ENCODE results near the gene APOBEC3C. TPM values are rescaled to one million over a fixed set of nuclear protein-coding genes. Genes with fewer than 3 reads are reported as not detected.
A peak's percentile ranks its signal among the peaks of the same experiment; 100 is the strongest.

APOBEC3C gene
- total RNA-seq, 2 experiments from 2014 or later = 82.2 to 82.6 TPM

GRCh38 chr22:38971791-38972190 lies 42.3 kb upstream of the APOBEC3C start:
- Mint-ChIP-seq H3K9me3 (peaks cover 1% of the 10 kb centered on the region), H3K4me1 (ENCODE audit: low read depth) (peaks cover 1% of the 10 kb centered on the region), H3K4me3 (no peak overlapping the region), H3K27ac (no peak overlapping the region), H3K27me3 (peaks cover 18% of the 10 kb centered on the region), H3K36me3 (ENCODE audit: low read depth) (no peaks in the 10 kb centered on the region)
- no peak for TF ChIP-seq CTCF (IDR thresholded peaks at IDR 0.05)
- ChIA-PET CTCF (interaction anchor here (1.1 to 6.3 kb wide), 3 partner anchors 32 to 102 kb away, joined by 3 to 36 read pairs (median 6); no protein-coding TSS in a partner anchor), POLR2A (interaction anchor here (0.7 to 0.9 kb wide), 2 partner anchors 12 to 30 kb away, joined by 3 read pairs; no protein-coding TSS in a partner anchor)
- ATAC-seq = no peak
- intact Hi-C loops (cut with micrococcal nuclease) = no loop called here
- DNase-seq = no peak

GRCh38 chr22:38972558-38972957 lies 41.5 kb upstream of the APOBEC3C start:
- peaks cover 17% of the 10 kb centered on the region for H3K27me3 Mint-ChIP-seq
- no peak overlapping the region for H3K27ac Mint-ChIP-seq
- CTCF ChIA-PET = interaction anchor here (1.9 to 6.3 kb wide), 3 partner anchors 10 to 103 kb away, joined by 10 to 36 read pairs (median 16); partner anchors contain the start of gene APOBEC3B
- peaks cover 3% of the 10 kb centered on the region for H3K4me1 Mint-ChIP-seq (ENCODE audit: low read depth)
- POLR2A ChIA-PET = no interaction called here
- TF ChIP-seq CTCF (IDR thresholded peaks at IDR 0.05) = no peak
- DNase-seq = no peak
- peaks cover 6% of the 10 kb centered on the region for H3K9me3 Mint-ChIP-seq
- no peak for ATAC-seq
- no peak overlapping the region for H3K4me3 Mint-ChIP-seq
- intact Hi-C loops (cut with micrococcal nuclease) = no loop called here
- no peaks in the 10 kb centered on the region for H3K36me3 Mint-ChIP-seq (ENCODE audit: low read depth)

- H3K9me3 Mint-ChIP-seq = peaks cover 6% of the 10 kb centered on the region
- no peaks in the 10 kb centered on the region for H3K36me3 Mint-ChIP-seq (ENCODE audit: low read depth)
- peak; percentile 97 for ATAC-seq
- peak; percentile 77 for DNase-seq
- TF ChIP-seq CTCF (IDR thresholded peaks at IDR 0.05) = peak; percentile 93
- no peak overlapping the region for H3K4me3 Mint-ChIP-seq
- H3K27ac Mint-ChIP-seq = no peak overlapping the region
- ChIA-PET CTCF (interaction anchor here (0.6 to 6.3 kb wide), 17 partner anchors 9 to 292 kb away, joined by 3 to 36 read pairs (median 4); partner anchors contain the start of genes APOBEC3B and TOMM22), POLR2A (interaction anchor here (1.0 to 1.3 kb wide), 2 partner anchors 12 to 207 kb away, joined by 3 to 4 read pairs; no protein-coding TSS in a partner anchor)
- intact Hi-C loops (cut with micrococcal nuclease) = no loop called here
- H3K4me1 Mint-ChIP-seq (ENCODE audit: low read depth) = peaks cover 3% of the 10 kb centered on the region
- peaks cover 17% of the 10 kb centered on the region for H3K27me3 Mint-ChIP-seq
Observed at GRCh38 chr22:38973289-38974169, 40.5 kb upstream of the APOBEC3C start.

GRCh38 chr22:38974170-38974825 lies 39.8 kb upstream of the APOBEC3C start:
- no peak overlapping the region for H3K27ac Mint-ChIP-seq

More at GRCh38 chr22:38974170-38974825, 39.8 kb upstream of the APOBEC3C start:
- peaks cover 3% of the 10 kb centered on the region for H3K4me1 Mint-ChIP-seq (ENCODE audit: low read depth)
- ATAC-seq (no peak), DNase-seq (no peak)
- no peaks in the 10 kb centered on the region for H3K36me3 Mint-ChIP-seq (ENCODE audit: low read depth)
- ChIA-PET CTCF (interaction anchor here (0.6 to 6.3 kb wide), 14 partner anchors 8 to 293 kb away, joined by 3 to 36 read pairs (median 4); partner anchors contain the start of genes APOBEC3B and TOMM22), POLR2A (interaction anchor here (1.3 to 1.4 kb wide), 2 partner anchors 103 to 208 kb away, joined by 3 to 5 read pairs; no protein-coding TSS in a partner anchor)
- intact Hi-C loops (cut with micrococcal nuclease) = no loop called here
- peaks cover 14% of the 10 kb centered on the region for H3K27me3 Mint-ChIP-seq
- H3K4me3 Mint-ChIP-seq = no peak overlapping the region
- H3K9me3 Mint-ChIP-seq = peaks cover 6% of the 10 kb centered on the region
- no peak for TF ChIP-seq CTCF (IDR thresholded peaks at IDR 0.05)
